ENCODE data around the gene ADGRD1.

Gene ADGRD1

DNA sequence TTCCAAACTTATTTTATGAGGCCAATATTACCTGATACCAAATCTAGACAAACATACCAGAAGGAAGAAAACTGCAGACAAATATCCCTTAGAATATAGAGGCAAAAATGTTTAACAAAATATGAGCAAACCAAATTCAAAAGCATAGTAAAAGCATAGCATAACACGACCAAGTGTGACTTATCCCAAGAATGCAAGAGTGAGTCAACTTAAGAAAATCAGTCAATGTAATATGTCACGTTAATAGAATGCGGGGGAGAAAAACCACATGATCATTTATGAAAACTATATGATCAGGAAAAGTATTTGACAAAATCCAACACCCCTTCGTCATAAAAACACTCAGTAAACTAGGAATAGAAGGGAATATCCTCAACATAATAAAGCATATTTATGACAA is 217.3 kb downstream of the ADGRD1 start:
- Histone ChIP-seq H3K9ac (ENCODE audit: low read depth, low read length) (no peak overlapping the region), H3K27me3 (ENCODE audit: control insufficient read depth, insufficient read depth, low read length) (no peaks in the 10 kb centered on the region), H3K36me3 (ENCODE audit: control insufficient read depth, insufficient read depth, low read length) (no peaks in the 10 kb centered on the region), H3K4me3 (ENCODE audit: low read depth, low read length) (no peak overlapping the region), H3K4me1 (ENCODE audit: control insufficient read depth, insufficient read depth, low read length) (no peaks in the 10 kb centered on the region), H3K9me3 (ENCODE audit: control insufficient read depth, insufficient read depth, low read length) (no peaks in the 10 kb centered on the region)

DNA sequence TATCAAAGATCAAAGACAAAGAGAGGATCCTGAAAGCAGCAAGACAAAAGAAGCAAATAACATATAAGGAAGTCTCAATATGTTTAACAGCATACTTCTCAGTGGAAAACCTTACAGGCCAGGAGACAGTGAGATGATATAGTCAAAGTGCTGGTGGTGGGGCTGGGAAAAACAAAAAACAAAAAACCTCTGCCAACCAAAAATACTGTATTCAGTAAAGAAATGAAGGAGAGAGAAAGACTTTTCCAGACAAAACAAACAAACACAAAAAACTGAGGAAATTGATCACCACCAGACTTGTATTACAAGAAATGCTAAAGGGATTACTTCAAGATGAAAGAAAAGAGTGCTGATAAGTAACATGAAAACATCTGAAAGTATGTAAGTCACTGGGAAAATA is 221.2 kb downstream of the ADGRD1 start:
- Histone ChIP-seq H3K4me1 (ENCODE audit: control insufficient read depth, insufficient read depth, low read length) (no peaks in the 10 kb centered on the region), H3K4me3 (ENCODE audit: low read depth, low read length) (no peak overlapping the region), H3K9ac (ENCODE audit: low read depth, low read length) (no peak overlapping the region), H3K36me3 (ENCODE audit: control insufficient read depth, insufficient read depth, low read length) (no peaks in the 10 kb centered on the region), H3K27me3 (ENCODE audit: control insufficient read depth, insufficient read depth, low read length) (no peaks in the 10 kb centered on the region), H3K9me3 (ENCODE audit: control insufficient read depth, insufficient read depth, low read length) (no peaks in the 10 kb centered on the region)

- no peaks in the 10 kb centered on the region for H3K27me3 ChIP-seq (ENCODE audit: control insufficient read depth, insufficient read depth, low read length)
- H3K4me1 ChIP-seq (ENCODE audit: control insufficient read depth, insufficient read depth, low read length), result no peaks in the 10 kb centered on the region
- no peaks in the 10 kb centered on the region for H3K36me3 ChIP-seq (ENCODE audit: control insufficient read depth, insufficient read depth, low read length)
- no peak overlapping the region for H3K4me3 ChIP-seq (ENCODE audit: low read depth, low read length)
- no peaks in the 10 kb centered on the region for H3K9me3 ChIP-seq (ENCODE audit: control insufficient read depth, insufficient read depth, low read length)
- H3K9ac ChIP-seq (ENCODE audit: low read depth, low read length), result no peak overlapping the region
Measured at GRCh38 chr12:131176266-131176665, 222.6 kb downstream of the ADGRD1 start.

GRCh38 chr12:131176926-131177325 is 223.2 kb downstream of the ADGRD1 start:
- Histone ChIP-seq H3K36me3 (ENCODE audit: control insufficient read depth, insufficient read depth, low read length) (no peaks in the 10 kb centered on the region), H3K27me3 (ENCODE audit: control insufficient read depth, insufficient read depth, low read length) (no peaks in the 10 kb centered on the region), H3K9me3 (ENCODE audit: control insufficient read depth, insufficient read depth, low read length) (no peaks in the 10 kb centered on the region), H3K4me3 (ENCODE audit: low read depth, low read length) (no peak overlapping the region), H3K9ac (ENCODE audit: low read depth, low read length) (no peak overlapping the region), H3K4me1 (ENCODE audit: control insufficient read depth, insufficient read depth, low read length) (no peaks in the 10 kb centered on the region)

DNA sequence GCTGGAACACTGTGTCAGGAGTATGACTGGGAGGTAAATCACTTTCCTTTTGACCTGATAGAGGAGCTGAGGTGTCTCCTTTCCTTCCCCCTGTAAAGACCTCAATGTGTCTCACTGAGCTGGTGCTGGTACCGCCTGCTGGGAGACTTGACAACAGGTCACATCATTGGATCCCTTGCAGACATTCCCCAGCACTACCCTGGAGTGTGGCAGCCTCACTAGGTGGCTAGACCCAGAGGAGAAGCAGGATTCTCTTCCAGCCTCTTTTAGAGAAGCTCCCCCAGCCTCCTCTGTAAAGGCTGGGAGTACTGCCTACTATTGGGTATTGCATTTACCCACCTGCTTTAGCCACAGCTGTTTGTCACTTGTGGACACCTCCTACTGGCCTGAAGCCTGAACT is 223.9 kb downstream of the ADGRD1 start:
- no peak overlapping the region for H3K9ac ChIP-seq (ENCODE audit: low read depth, low read length)
- no peaks in the 10 kb centered on the region for H3K4me1 ChIP-seq (ENCODE audit: control insufficient read depth, insufficient read depth, low read length)
- H3K27me3 ChIP-seq (ENCODE audit: control insufficient read depth, insufficient read depth, low read length), result no peaks in the 10 kb centered on the region
- H3K36me3 ChIP-seq (ENCODE audit: control insufficient read depth, insufficient read depth, low read length), result no peaks in the 10 kb centered on the region
- H3K9me3 ChIP-seq (ENCODE audit: control insufficient read depth, insufficient read depth, low read length), result no peaks in the 10 kb centered on the region
- H3K4me3 ChIP-seq (ENCODE audit: low read depth, low read length), result no peak overlapping the region

DNA sequence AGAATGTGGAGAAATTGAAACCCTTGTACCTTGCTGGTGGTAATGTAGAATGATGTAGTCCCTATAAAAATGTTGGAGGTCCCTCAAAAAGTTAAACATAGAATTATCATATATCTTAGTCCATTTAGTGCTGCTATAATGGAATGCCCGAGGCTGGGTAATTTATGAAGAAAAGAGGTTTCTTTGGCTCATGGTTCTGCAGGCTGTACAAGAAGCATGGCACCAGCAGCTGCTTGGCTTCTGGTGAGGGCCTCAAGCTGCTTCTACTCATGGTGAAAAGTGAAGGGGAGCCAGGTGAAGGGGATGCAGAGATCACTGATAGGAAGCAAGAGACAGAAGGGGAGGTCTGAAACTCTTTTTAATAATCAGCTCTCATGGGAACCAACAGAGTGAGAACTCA is 233.9 kb downstream of the ADGRD1 start:
- no peak overlapping the region for H3K4me3 ChIP-seq (ENCODE audit: low read depth, low read length)
- H3K4me1 ChIP-seq (ENCODE audit: control insufficient read depth, insufficient read depth, low read length), result no peaks in the 10 kb centered on the region

DNA sequence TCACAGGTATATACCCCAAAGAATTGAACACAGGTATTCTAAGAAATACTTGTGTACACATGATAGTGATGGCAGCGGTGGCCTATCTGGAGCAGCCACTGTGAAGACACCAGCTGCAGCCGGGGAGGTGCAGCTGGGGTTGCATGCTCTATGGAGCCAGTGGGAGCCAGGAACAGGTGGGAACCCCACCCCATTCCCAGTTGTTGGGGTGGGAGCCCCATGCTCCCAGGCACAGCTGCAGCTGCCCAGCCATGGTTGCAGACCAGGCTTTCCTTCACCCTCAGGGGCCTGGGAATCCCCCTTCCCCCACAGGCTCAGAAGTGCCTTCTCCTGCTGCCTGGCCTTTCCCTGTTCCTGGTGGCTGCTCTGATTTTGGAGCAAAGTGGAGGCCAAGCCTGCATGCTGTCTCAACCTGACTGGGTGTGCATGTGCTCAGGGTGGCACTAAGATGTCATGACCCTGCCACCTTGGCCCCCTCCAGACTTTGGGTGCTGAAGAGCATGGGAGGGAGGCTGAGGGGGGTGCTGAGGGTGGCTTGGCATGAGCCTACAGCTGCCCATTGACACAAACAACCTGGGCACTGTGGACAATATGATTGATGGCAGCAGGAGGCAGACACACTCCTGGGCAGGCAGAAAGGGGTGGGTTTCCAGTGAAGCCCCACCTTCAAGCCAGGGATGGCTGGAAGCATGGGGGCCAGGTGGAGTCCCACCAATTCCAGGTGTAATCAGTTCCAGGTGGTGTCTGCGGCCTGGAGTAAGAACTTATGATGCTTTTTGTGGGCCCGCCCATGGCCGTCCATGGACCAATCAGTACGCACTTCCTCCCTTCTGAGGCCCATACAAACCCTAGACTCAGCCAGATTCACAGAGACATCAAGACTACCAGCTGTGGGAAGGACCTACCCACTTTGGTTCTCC is 234.7 kb downstream of the ADGRD1 start:
- no peak overlapping the region for H3K4me3 ChIP-seq (ENCODE audit: low read depth, low read length)
- H3K9ac ChIP-seq (ENCODE audit: low read depth, low read length), result no peak overlapping the region
- peaks cover 6% of the 10 kb centered on the region for H3K9me3 ChIP-seq (ENCODE audit: control insufficient read depth, insufficient read depth, low read length)
- no peaks in the 10 kb centered on the region for H3K36me3 ChIP-seq (ENCODE audit: control insufficient read depth, insufficient read depth, low read length)
- no peaks in the 10 kb centered on the region for H3K27me3 ChIP-seq (ENCODE audit: control insufficient read depth, insufficient read depth, low read length)
- no peaks in the 10 kb centered on the region for H3K4me1 ChIP-seq (ENCODE audit: control insufficient read depth, insufficient read depth, low read length)

More for the DNA sequence above, 233.9 kb downstream of the ADGRD1 start:
- H3K27me3 ChIP-seq (ENCODE audit: control insufficient read depth, insufficient read depth, low read length), result no peaks in the 10 kb centered on the region
- no peaks in the 10 kb centered on the region for H3K36me3 ChIP-seq (ENCODE audit: control insufficient read depth, insufficient read depth, low read length)
- H3K9me3 ChIP-seq (ENCODE audit: control insufficient read depth, insufficient read depth, low read length), result peaks cover 6% of the 10 kb centered on the region
- H3K9ac ChIP-seq (ENCODE audit: low read depth, low read length), result no peak overlapping the region

GRCh38 chr12:131189781-131190180 is 236.1 kb downstream of the ADGRD1 start:
- H3K9me3 ChIP-seq (ENCODE audit: control insufficient read depth, insufficient read depth, low read length), result no peaks in the 10 kb centered on the region
- H3K36me3 ChIP-seq (ENCODE audit: control insufficient read depth, insufficient read depth, low read length), result no peaks in the 10 kb centered on the region
- no peak overlapping the region for H3K4me3 ChIP-seq (ENCODE audit: low read depth, low read length)
- no peaks in the 10 kb centered on the region for H3K27me3 ChIP-seq (ENCODE audit: control insufficient read depth, insufficient read depth, low read length)
- no peak overlapping the region for H3K9ac ChIP-seq (ENCODE audit: low read depth, low read length)
- no peaks in the 10 kb centered on the region for H3K4me1 ChIP-seq (ENCODE audit: control insufficient read depth, insufficient read depth, low read length)

DNA sequence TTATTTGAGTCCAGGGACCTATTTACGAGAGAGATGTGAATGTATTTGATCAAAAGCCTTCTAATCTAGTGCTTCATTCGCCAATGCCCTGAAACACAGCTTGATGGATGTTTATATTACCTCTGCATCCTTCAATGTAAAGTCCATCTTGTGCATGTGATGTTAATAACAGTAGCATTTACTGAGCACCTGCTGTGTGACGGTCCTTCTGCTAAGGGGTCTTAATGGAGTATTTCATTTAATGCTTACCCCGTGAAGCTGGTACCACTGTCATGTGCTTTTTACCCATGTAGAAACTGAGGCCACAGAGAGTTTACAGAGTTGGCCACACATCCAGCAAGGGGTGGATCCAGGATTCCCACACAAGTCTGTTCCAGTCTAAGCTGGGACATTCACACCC is 237.3 kb downstream of the ADGRD1 start:
- H3K36me3 ChIP-seq (ENCODE audit: control insufficient read depth, insufficient read depth, low read length), result no peaks in the 10 kb centered on the region
- no peaks in the 10 kb centered on the region for H3K9me3 ChIP-seq (ENCODE audit: control insufficient read depth, insufficient read depth, low read length)
- H3K4me3 ChIP-seq (ENCODE audit: low read depth, low read length), result no peak overlapping the region
- no peaks in the 10 kb centered on the region for H3K27me3 ChIP-seq (ENCODE audit: control insufficient read depth, insufficient read depth, low read length)
- no peaks in the 10 kb centered on the region for H3K4me1 ChIP-seq (ENCODE audit: control insufficient read depth, insufficient read depth, low read length)
- H3K9ac ChIP-seq (ENCODE audit: low read depth, low read length), result no peak overlapping the region
